Cardiac muscle cell (in vitro differentiated cells and primary cell): Measurements from ENCODE around the gene FLNA. TPM values are rescaled to one million over a fixed set of nuclear protein-coding genes. Genes with fewer than 3 reads are reported as not detected.
"Not testable (repeated sequence)": the region's sequence is repeated elsewhere in the genome, so short reads cannot be mapped to it uniquely, and the experiment has no call there.

Source experiments
- DNase-seq, 2 donors: peaks; one replicate each; pipeline versions ENCODE4 v3.0.0 to v3.0.0-alpha.2; 2010 to 2017; ENCODE audit warnings: low read depth in 1 of 2, low spot score in 1 of 2
- H3K27ac ChIP-seq: fragments of 200-600 bp; sonication (generic); 2 replicates; pipeline ENCODE4 v1.5.1; 2016
- H3K27me3 ChIP-seq: fragments of 200-600 bp; sonication (generic); 2 replicates; pipeline ENCODE4 v1.6.0; 2016; ENCODE audit warnings: control low read depth
- H3K36me3 ChIP-seq: fragments of 200-600 bp; sonication (generic); 2 replicates; pipeline ENCODE4 v1.5.1; 2016; ENCODE audit warnings: control low read depth
- H3K4me1 ChIP-seq: fragments of 200-600 bp; sonication (generic); 2 replicates; pipeline ENCODE4 v1.8.1; 2017; ENCODE audit warnings: low read depth, mild to moderate bottlenecking, mixed run types
- H3K4me3 ChIP-seq: fragments of 200-600 bp; sonication (generic); 2 replicates; pipeline ENCODE4 v1.5.1; 2016; ENCODE audit warnings: mild to moderate bottlenecking
- H3K9me3 ChIP-seq: fragments of 200-600 bp; sonication (generic); 2 replicates; pipeline ENCODE4 v1.5.1; 2017; ENCODE audit warnings: low read depth, mild to moderate bottlenecking, control low read depth
- polyA plus RNA-seq: library from polyadenylated mRNA; unstranded; fragments of >200 nt; fragmentation: Nextera tagmentation; extraction: Ambion mirVana; gene quantifications from 2 replicates; pipeline ENCODE4 v1.2.1, GENCODE V29; 2016
- total RNA-seq: library from RNA; depleted of rRNA; stranded (reverse); fragments of >200 nt; gene quantifications from 2 replicates; pipeline ENCODE4 v1.2.3, GENCODE V29; 2016
- TF ChIP-seq, protein P1 (sequence below): IDR thresholded peaks from 2 replicates; pipeline ENCODE4 v1.5.1; 2012; ENCODE audit warnings: low read depth, mild to moderate bottlenecking, low read length

The FLNA gene
- total and polyA plus RNA-seq, 2 experiments from 2014 or later: 341 to 447 TPM

DNA sequence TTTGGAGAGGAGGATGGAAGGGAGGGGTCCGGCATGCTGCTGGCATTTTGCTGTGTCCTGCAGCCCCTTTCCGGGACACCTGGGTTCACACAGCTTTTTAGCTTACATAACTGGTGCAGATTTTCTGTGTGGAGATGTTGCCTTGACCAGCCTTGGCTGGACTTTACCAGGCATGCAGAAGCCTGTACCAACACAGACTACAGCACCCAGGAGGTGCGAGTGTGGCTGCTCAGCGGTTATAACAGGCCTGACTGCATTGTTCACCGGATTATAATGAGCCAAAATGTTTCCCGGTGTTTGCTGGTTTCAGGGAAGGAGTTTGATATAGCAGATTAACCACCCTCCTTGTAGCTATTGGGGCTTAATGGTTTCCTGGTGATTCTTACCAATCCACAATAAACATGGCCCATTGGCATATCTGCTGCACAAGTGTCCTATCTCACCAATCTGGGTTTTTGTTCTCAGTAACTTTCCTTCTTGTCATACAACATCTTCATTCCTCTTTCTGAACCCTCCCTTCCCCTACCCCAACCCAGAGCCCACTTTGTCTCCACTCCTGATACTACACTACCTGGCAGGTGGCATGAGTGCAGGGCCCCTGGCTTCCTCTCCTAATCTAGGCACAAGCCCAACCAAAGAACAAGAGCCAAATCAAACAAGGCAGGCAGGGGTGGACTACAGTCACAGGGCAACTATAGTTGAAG, 27.6 kb upstream of the FLNA start:
- no peak overlapping the region for H3K27ac ChIP-seq
- no peak overlapping the region for H3K4me3 ChIP-seq
- H3K36me3 ChIP-seq: peaks cover 12% of the 10 kb centered on the region
- DNase-seq: peak in 1 of 2 donors; percentile 26
- no peaks in the 10 kb centered on the region for H3K27me3 ChIP-seq
- no peaks in the 10 kb centered on the region for H3K9me3 ChIP-seq
- peaks cover 4% of the 10 kb centered on the region for H3K4me1 ChIP-seq
- TF ChIP-seq, protein P1, sequence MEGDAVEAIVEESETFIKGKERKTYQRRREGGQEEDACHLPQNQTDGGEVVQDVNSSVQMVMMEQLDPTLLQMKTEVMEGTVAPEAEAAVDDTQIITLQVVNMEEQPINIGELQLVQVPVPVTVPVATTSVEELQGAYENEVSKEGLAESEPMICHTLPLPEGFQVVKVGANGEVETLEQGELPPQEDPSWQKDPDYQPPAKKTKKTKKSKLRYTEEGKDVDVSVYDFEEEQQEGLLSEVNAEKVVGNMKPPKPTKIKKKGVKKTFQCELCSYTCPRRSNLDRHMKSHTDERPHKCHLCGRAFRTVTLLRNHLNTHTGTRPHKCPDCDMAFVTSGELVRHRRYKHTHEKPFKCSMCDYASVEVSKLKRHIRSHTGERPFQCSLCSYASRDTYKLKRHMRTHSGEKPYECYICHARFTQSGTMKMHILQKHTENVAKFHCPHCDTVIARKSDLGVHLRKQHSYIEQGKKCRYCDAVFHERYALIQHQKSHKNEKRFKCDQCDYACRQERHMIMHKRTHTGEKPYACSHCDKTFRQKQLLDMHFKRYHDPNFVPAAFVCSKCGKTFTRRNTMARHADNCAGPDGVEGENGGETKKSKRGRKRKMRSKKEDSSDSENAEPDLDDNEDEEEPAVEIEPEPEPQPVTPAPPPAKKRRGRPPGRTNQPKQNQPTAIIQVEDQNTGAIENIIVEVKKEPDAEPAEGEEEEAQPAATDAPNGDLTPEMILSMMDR: no peak

DNA sequence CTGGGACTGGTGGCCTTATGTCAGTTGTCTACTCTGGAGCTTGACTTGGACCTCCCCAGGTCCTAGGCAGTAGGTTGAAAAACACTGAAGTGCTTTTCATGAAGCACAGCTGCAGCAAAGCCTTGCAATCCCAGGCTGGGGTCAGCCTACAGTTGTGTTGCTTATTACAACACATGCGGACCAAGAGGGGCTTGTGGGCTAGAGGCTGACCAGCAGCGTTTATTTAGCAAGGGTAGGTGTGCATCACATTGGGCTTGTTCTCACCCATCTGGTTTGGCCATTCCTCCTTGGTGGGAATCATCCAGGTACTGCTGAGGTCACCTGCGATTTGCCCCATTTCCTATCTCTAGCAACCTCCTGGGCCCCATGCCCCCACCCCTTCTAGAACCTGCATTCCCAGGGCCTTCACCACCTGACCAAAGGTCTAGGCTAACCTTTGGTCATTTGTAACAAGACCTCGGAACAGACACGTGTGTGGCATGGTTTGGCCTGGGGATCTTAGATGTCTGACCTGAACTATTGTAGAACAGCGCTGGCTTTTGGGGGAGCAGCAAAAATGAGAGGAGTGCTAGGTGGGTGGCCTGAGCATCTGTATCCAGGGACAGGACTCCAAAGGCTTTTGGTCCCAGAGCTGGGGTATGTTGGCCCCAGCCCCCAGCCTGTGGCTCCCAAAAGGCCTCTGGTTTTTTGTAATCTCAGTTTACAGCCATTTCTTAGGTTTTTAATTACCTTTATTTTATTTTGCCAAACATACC, 26.8 kb upstream of the FLNA start:
- DNase-seq: peak in 1 of 2 donors; percentile 51
- peak overlapping the region; percentile 28 for H3K27ac ChIP-seq

DNA sequence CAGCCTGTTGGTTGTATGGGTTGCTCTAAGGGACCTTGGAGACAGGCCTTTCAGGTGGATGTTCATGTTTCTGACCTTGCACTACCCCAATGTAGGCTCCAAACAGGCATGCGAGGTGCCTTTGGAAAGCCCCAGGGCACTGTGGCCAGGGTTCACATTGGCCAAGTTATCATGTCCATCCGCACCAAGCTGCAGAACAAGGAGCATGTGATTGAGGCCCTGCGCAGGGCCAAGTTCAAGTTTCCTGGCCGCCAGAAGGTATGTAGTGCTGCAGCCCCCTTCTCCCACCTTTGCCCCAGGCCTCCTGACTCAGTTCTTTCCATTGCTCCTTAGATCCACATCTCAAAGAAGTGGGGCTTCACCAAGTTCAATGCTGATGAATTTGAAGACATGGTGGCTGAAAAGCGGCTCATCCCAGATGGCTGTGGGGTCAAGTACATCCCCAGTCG, 26.0 kb upstream of the FLNA start:
- H3K36me3 ChIP-seq: peaks cover 12% of the 10 kb centered on the region
- not testable (repeated sequence) for H3K27me3 ChIP-seq, H3K9me3 ChIP-seq, H3K27ac ChIP-seq, DNase-seq, H3K4me3 ChIP-seq, H3K4me1 ChIP-seq

More for the DNA sequence above, 26.8 kb upstream of the FLNA start:
- TF ChIP-seq, protein P1: no peak
- no peaks in the 10 kb centered on the region for H3K9me3 ChIP-seq
- no peak overlapping the region for H3K4me3 ChIP-seq
- no peaks in the 10 kb centered on the region for H3K27me3 ChIP-seq
- H3K4me1 ChIP-seq: peaks cover 4% of the 10 kb centered on the region
- peaks cover 12% of the 10 kb centered on the region for H3K36me3 ChIP-seq

DNA sequence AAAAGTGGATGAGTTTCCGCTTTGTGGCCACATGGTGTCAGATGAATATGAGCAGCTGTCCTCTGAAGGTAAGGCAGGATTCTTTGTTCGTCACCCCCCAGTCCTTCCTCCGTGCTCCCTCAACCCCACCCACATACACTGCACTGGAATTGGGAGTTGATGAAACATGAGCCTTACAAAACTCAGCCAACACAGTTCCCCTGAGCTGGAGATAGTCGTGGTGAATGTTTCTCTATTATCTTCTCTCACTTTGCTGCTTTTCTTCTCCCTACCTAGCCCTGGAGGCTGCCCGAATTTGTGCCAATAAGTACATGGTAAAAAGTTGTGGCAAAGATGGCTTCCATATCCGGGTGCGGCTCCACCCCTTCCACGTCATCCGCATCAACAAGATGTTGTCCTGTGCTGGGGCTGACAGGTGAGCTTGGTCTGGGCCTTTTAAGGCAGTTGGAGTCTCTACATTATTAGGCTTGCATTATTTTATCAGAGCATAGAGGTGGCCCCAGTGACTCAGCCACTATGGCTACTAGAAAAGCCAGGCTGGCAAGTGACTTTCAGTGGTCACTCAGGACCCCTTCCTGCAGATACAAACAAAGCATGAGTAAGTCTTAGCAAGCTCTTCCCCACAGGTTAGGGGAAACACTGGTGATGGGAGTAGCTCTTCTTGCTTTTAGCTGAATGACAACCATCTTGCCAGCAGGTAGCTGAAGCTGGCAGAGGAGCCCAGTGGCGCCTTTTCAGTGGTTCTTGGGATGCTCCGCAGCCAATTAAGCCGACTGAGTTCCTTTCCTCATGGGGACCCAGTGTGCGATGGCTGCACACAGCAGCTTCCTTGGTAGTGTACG, 25.3 kb upstream of the FLNA start:
- no peaks in the 10 kb centered on the region for H3K27me3 ChIP-seq
- peak overlapping the region; percentile 86 for H3K4me3 ChIP-seq
- TF ChIP-seq, protein P1: no peak
- peak overlapping the region; percentile 99 for H3K27ac ChIP-seq
- peaks cover 12% of the 10 kb centered on the region for H3K36me3 ChIP-seq
- H3K4me1 ChIP-seq: peaks cover 4% of the 10 kb centered on the region
- H3K9me3 ChIP-seq: no peaks in the 10 kb centered on the region
- DNase-seq: peak in 1 of 2 donors; percentile 24

DNA sequence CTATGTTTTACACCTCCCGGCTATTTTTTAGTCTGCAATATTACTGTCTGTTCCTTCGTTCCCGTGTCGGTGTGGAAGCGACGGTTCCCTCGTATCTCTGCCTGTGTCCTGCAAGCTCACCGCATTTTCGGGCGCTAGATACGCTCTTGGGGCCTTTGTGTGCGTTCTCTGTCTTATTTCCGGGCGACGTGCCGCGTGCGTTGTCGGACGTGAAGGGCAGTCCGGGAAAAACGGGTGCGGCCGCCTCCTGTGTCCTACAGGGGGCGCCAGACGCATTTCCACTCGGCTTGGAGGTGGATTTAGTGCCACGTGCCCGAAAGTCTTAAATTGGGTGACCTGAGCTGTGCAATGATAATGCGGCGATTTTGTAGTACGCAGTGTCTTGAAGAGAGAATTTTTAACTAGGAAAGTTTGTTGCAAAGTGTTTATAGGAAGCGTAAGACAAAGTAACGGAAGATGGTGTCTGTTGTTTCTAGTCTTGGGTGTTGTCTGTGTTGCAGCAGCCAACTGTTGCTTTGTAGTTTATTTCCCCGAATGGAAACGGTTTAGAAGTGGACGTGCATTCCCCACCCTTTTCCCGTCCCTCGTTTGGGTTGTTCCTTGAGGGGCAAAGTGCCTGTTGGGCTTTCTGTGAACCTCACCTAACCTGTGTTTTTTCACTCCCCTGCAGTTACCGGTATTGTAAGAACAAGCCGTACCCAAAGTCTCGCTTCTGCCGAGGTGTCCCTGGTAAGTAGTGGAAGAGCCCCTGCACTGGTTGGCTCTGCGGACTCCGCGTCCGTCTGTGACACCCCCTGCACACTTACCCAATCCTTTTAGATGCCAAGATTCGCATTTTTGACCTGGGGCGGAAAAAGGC, 24.5 kb upstream of the FLNA start:
- no peaks in the 10 kb centered on the region for H3K9me3 ChIP-seq
- DNase-seq: peak; percentile 74 to 87
- TF ChIP-seq, protein P1: peak; percentile 69
- H3K27ac ChIP-seq: peak overlapping the region; percentile 99
- H3K4me1 ChIP-seq: peaks cover 4% of the 10 kb centered on the region
- H3K36me3 ChIP-seq: peaks cover 12% of the 10 kb centered on the region
- peak overlapping the region; percentile 86 for H3K4me3 ChIP-seq
- no peaks in the 10 kb centered on the region for H3K27me3 ChIP-seq
